ENCODE results near the gene CAPZA1.

DNA sequence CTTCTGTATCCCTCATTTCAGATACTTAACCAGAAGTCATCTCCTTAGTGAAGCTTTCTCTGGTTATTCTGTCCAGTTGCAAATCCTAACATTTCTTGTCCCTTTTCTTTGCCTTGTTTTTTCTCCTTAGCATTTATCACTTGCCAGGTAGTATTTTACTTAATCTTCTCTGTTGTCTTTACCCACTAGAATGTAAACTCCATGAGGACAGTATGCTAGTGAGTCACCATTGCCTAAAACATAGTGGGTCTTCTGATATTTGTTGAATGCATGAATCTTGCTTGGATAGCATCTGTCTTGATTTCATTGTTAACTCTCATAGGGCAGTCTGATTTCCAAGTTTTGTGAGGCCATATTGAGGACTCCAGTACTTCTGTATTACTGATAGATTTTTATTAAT is 9.6 kb downstream of the CAPZA1 start:
- TF ChIP-seq YY1 (IDR thresholded peaks at IDR 0.05): no peak
- TF ChIP-seq CTCF (IDR thresholded peaks at IDR 0.05; ENCODE audit: low read depth, low read length, missing input control): no peak
- TF ChIP-seq SP1 (IDR thresholded peaks at IDR 0.05): no peak
- TF ChIP-seq, protein P1, sequence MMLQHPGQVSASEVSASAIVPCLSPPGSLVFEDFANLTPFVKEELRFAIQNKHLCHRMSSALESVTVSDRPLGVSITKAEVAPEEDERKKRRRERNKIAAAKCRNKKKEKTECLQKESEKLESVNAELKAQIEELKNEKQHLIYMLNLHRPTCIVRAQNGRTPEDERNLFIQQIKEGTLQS (IDR thresholded peaks at IDR 0.05): no peak
- TF ChIP-seq RAD21 (IDR thresholded peaks at IDR 0.05): no peak
- TF ChIP-seq HNF4G (IDR thresholded peaks at IDR 0.05): no peak
- TF ChIP-seq REST (IDR thresholded peaks at IDR 0.05): no peak
- no peak for TF ChIP-seq GABPA (IDR thresholded peaks at IDR 0.05 in 1 of 2, conservative IDR thresholded peaks at IDR 0.05 in 1 of 2)
- TF ChIP-seq JUND (IDR thresholded peaks at IDR 0.05): no peak
- no peak for TF ChIP-seq EGR1 (IDR thresholded peaks at IDR 0.05; ENCODE audit: low read depth in 2 of 2)
- no peak for TF ChIP-seq MAX (IDR thresholded peaks at IDR 0.05)
- no peak for TF ChIP-seq NR2F2 (IDR thresholded peaks at IDR 0.05)
